ENCODE data around the gene IRF3. TPM values are rescaled to one million over a fixed set of nuclear protein-coding genes. Genes with fewer than 3 reads are reported as not detected.

The IRF3 gene
- total RNA-seq, 1 donor from 2014 or later, result 75.9 TPM

GRCh38 chr19:49677901-49678674 lies 12.4 kb upstream of the IRF3 start:
- peak in 1 of 2 donors; percentile 87 for DNase-seq (ENCODE audit: low spot score in 2 of 2)
- Histone ChIP-seq H3K9me3 (no peaks in the 10 kb centered on the region), H3K27me3 (no peaks in the 10 kb centered on the region), H3K27ac (peak overlapping the region; percentile 93 to 94), H3K4me1 (peaks cover 0 to 23% of the 10 kb centered on the region in 2 donors), H3K4me3 (peak overlapping the region; percentile 95 to 97), H3K36me3 (peaks cover 15 to 22% of the 10 kb centered on the region in 2 donors)
- intact Hi-C loops (cut with DNase I), result loop anchor here (1.0 to 10.0 kb wide), 9 partner anchors 38 to 1043 kb away; partner anchors contain the start of genes ALDH16A1, DBP, DKKL1 and MED25
- peak; percentile 30 to 57 (median 54) for TF ChIP-seq CTCF (IDR thresholded peaks at IDR 0.05)

GRCh38 chr19:49677231-49677900 lies 11.7 kb upstream of the IRF3 start, which contains the start of gene PRMT1:
Gene PRMT1 (plus strand): TSS chr19:49677271. CDS start chr19:49677281, 10 bp downstream.
- Histone ChIP-seq H3K27ac (peak within 1 kb of the TSS; percentile 93 to 94), H3K4me1 (peaks cover 0 to 23% of the 10 kb centered on the region in 2 donors), H3K36me3 (peaks cover 8 to 15% of the 10 kb centered on the region in 2 donors), H3K4me3 (peak within 1 kb of the TSS; percentile 95 to 97), H3K27me3 (no peaks in the 10 kb centered on the region), H3K9me3 (no peaks in the 10 kb centered on the region)
- no peak for DNase-seq (ENCODE audit: low spot score in 2 of 2)
- intact Hi-C loops (cut with DNase I), result loop anchor here (1.0 to 10.0 kb wide), 9 partner anchors 37 to 1043 kb away; partner anchors contain the start of genes ALDH16A1, DBP, DKKL1 and MED25
- TF ChIP-seq CTCF (IDR thresholded peaks at IDR 0.05), result no peak

- Histone ChIP-seq H3K27ac (peak overlapping the region; percentile 93 to 94), H3K27me3 (no peaks in the 10 kb centered on the region), H3K4me3 (peak overlapping the region; percentile 95 to 97), H3K36me3 (peaks cover 3 to 10% of the 10 kb centered on the region in 2 donors), H3K4me1 (peaks cover 0 to 27% of the 10 kb centered on the region in 2 donors), H3K9me3 (no peaks in the 10 kb centered on the region)
- intact Hi-C loops (cut with DNase I), result loop anchor here (1.0 to 10.0 kb wide), 11 partner anchors 12 to 1042 kb away; partner anchors contain the start of genes ALDH16A1, BCL2L12, DBP and DKKL1
- TF ChIP-seq CTCF (IDR thresholded peaks at IDR 0.05), result no peak
- DNase-seq (ENCODE audit: low spot score in 2 of 2), result peak; percentile 100
These were observed 11.2 kb upstream of the IRF3 start for GRCh38 chr19:49676784-49677230.

GRCh38 chr19:49676136-49676783 lies 10.6 kb upstream of the IRF3 start:
- peak overlapping the region; percentile 51 for H3K4me3 ChIP-seq
- peak overlapping the region; percentile 84 to 94 for H3K27ac ChIP-seq
- DNase-seq (ENCODE audit: low spot score in 2 of 2), result peak in 1 of 2 donors; percentile 89
- no peaks in the 10 kb centered on the region for H3K9me3 ChIP-seq
- no peaks in the 10 kb centered on the region for H3K27me3 ChIP-seq
- intact Hi-C loops (cut with DNase I), result loop anchor here (1.0 to 10.0 kb wide), 10 partner anchors 11 to 1041 kb away; partner anchors contain the start of genes ALDH16A1, BCL2L12, DBP and DKKL1
- peaks cover 0 to 27% of the 10 kb centered on the region in 2 donors for H3K4me1 ChIP-seq
- peaks cover 0 to 4% of the 10 kb centered on the region in 2 donors for H3K36me3 ChIP-seq
- TF ChIP-seq CTCF (IDR thresholded peaks at IDR 0.05), result no peak
